RWPE2 (cell line): ENCODE data around the gene GFOD1.

Experiments
- ATAC-seq: fragments of 200-7000 bp; cut with Tn5 transposase; 3 replicates; pipeline ENCODE4 v1.9.1; 2021; ENCODE audit warnings: low read depth
- DNase-seq: peaks from one replicate; pipeline ENCODE4 v3.0.0-alpha.2; 2020; ENCODE audit warnings: low spot score
- H3K27ac ChIP-seq: fragments of 450-650 bp; 2 replicates; pipeline ENCODE4 v1.5.1; 2017; ENCODE audit warnings: mild to moderate bottlenecking; ENCODE audit not compliant: poor library complexity, severe bottlenecking
- H3K27me3 ChIP-seq: fragments of 250-450 bp; sonication (Bioruptor Pico); 2 replicates; pipeline ENCODE4 v1.5.1; 2021; ENCODE audit warnings: mild to moderate bottlenecking, moderate library complexity; ENCODE audit not compliant: insufficient read depth, poor library complexity, severe bottlenecking
- H3K36me3 ChIP-seq: fragments of 250-450 bp; sonication (Bioruptor Pico); 2 replicates; pipeline ENCODE4 v1.5.1; 2020; ENCODE audit warnings: low read depth, mild to moderate bottlenecking, moderate library complexity
- H3K4me1 ChIP-seq: fragments of 250-450 bp; sonication (Bioruptor Pico); 2 replicates; pipeline ENCODE4 v1.5.1; 2021; ENCODE audit warnings: mild to moderate bottlenecking, moderate library complexity; ENCODE audit not compliant: insufficient read depth, poor library complexity, severe bottlenecking
- H3K4me3 ChIP-seq: fragments of 250-450 bp; sonication (Bioruptor Pico); 2 replicates; pipeline ENCODE4 v1.5.1; 2021; ENCODE audit warnings: mild to moderate bottlenecking, moderate library complexity; ENCODE audit not compliant: severe bottlenecking
- H3K9me3 ChIP-seq: fragments of 250-450 bp; sonication (Bioruptor Pico); 2 replicates; pipeline ENCODE4 v1.5.1; 2021; ENCODE audit warnings: mild to moderate bottlenecking, moderate library complexity; ENCODE audit not compliant: severe bottlenecking
- CTCF ChIP-seq: fragments of 450-650 bp; IDR thresholded peaks from one replicate; pipeline ENCODE4 v1.5.1; 2017; ENCODE audit warnings: mild to moderate bottlenecking, moderate library complexity; ENCODE audit not compliant: poor library complexity, severe bottlenecking

The GFOD1 gene

GRCh38 chr6:13472976-13473767 is 14.2 kb downstream of the GFOD1 start:
- Histone ChIP-seq H3K36me3 (peaks cover 8% of the 10 kb centered on the region; the same call in 1 of the 2 replicates), H3K27me3 (no peaks in the 10 kb centered on the region), H3K9me3 (no peaks in the 10 kb centered on the region), H3K27ac (peak overlapping the region; percentile 80), H3K4me1 (peaks cover 33% of the 10 kb centered on the region), H3K4me3 (no peak overlapping the region)
- no peak for ATAC-seq
- no peak for DNase-seq
- no peak for TF ChIP-seq CTCF

GRCh38 chr6:13472099-13472498 is 15.3 kb downstream of the GFOD1 start:
- Histone ChIP-seq H3K4me1 (peaks cover 27% of the 10 kb centered on the region), H3K27me3 (no peaks in the 10 kb centered on the region), H3K4me3 (no peak overlapping the region), H3K36me3 (peaks cover 8% of the 10 kb centered on the region; the same call in 1 of the 2 replicates), H3K27ac (no peak overlapping the region), H3K9me3 (no peaks in the 10 kb centered on the region)
- no peak for TF ChIP-seq CTCF
- no peak for ATAC-seq
- DNase-seq = no peak

GRCh38 chr6:13471184-13471583 is 16.2 kb downstream of the GFOD1 start:
- no peaks in the 10 kb centered on the region for H3K27me3 ChIP-seq
- DNase-seq = no peak
- H3K4me3 ChIP-seq = no peak overlapping the region
- H3K4me1 ChIP-seq = peaks cover 18% of the 10 kb centered on the region
- H3K36me3 ChIP-seq = peaks cover 5% of the 10 kb centered on the region; the same call in 1 of the 2 replicates
- no peak overlapping the region for H3K27ac ChIP-seq
- no peak for ATAC-seq
- TF ChIP-seq CTCF = no peak
- no peaks in the 10 kb centered on the region for H3K9me3 ChIP-seq

GRCh38 chr6:13470238-13471140 is 16.9 kb downstream of the GFOD1 start:
- Histone ChIP-seq H3K4me1 (peaks cover 23% of the 10 kb centered on the region), H3K36me3 (peaks cover 3% of the 10 kb centered on the region; the same call in 1 of the 2 replicates), H3K27ac (no peak overlapping the region), H3K9me3 (no peaks in the 10 kb centered on the region), H3K27me3 (no peaks in the 10 kb centered on the region), H3K4me3 (no peak overlapping the region)
- no peak for ATAC-seq
- DNase-seq = no peak
- TF ChIP-seq CTCF = no peak
